Fibroblast of mammary gland (primary cell): ENCODE measurements around the gene KAT14.
A peak's percentile ranks its signal among the peaks of the same experiment; 100 is the strongest.
"Not testable (repeated sequence)": the region's sequence is repeated elsewhere in the genome, so short reads cannot be mapped to it uniquely, and the experiment has no call there.

Source experiments
- DNase-seq: peaks from one replicate; pipeline ENCODE4 v3.0.0-alpha.2; 2010; ENCODE audit warnings: low read depth
- H3K4me3 ChIP-seq: 2 replicates; pipeline ENCODE4 v1.5.1; 2011; ENCODE audit warnings: low read depth, mild to moderate bottlenecking, low read length, moderate library complexity; ENCODE audit not compliant: control insufficient read depth
- TF ChIP-seq, protein P1 (sequence below): conservative IDR thresholded peaks from 2 replicates; pipeline ENCODE4 v1.5.1; 2011; ENCODE audit warnings: low read depth, low read length, inconsistent platforms; ENCODE audit not compliant: control insufficient read depth, insufficient read depth

Gene KAT14

DNA sequence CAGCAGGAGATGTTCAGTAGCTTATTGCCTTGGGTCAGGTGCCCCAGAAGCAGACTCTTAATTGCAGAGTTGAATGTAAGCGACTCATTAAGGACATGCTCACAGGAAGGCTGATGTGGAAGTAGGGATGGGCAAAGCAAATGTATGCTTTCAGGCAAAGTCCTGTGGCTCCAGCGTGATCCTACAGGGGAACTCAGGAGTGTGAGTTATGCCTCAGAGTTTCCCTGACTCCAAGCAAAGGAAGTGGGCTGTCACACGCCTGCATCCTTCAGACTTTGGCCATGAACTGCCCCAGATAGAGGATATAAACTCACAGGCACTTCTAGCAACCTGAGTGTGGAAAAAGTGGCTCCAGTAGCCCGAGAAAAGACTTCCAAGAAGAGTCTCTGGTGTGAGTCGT lies 85.7 kb downstream of the KAT14 start:
- no peak overlapping the region for H3K4me3 ChIP-seq
- DNase-seq: no peak
- TF ChIP-seq, protein P1, sequence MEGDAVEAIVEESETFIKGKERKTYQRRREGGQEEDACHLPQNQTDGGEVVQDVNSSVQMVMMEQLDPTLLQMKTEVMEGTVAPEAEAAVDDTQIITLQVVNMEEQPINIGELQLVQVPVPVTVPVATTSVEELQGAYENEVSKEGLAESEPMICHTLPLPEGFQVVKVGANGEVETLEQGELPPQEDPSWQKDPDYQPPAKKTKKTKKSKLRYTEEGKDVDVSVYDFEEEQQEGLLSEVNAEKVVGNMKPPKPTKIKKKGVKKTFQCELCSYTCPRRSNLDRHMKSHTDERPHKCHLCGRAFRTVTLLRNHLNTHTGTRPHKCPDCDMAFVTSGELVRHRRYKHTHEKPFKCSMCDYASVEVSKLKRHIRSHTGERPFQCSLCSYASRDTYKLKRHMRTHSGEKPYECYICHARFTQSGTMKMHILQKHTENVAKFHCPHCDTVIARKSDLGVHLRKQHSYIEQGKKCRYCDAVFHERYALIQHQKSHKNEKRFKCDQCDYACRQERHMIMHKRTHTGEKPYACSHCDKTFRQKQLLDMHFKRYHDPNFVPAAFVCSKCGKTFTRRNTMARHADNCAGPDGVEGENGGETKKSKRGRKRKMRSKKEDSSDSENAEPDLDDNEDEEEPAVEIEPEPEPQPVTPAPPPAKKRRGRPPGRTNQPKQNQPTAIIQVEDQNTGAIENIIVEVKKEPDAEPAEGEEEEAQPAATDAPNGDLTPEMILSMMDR: no peak

DNA sequence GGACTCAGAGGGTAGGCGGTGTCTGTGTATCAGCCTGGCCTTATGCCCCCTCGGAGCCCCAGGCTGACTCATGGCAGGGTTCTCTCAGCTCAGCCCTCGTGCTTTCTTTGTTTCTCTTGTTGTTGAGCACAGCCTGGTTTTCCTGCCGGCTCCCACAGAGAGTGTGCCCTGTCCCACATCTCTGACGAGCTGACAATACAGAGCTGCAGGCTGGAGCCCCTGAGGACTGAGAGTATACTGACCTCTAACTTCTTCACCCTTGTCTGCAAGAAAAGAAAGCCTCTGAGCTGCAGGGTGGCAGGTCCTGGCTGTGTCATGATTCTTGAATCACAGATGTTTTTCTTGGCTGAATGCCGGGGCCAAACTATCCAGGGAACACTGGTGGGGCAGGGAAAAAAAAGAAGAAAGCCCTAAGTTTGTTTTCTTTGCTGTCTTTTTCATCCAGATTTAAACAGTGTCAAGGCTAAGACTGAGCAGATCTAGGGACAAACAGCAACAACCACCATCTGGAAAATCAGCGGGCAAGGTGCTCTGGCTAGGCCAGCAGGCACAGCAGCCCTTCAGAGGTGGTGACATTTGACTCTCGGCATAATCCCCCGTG lies 87.4 kb downstream of the KAT14 start:
- TF ChIP-seq, protein P1: no peak
- peak; percentile 79 for DNase-seq
- peak overlapping the region; percentile 13 for H3K4me3 ChIP-seq

DNA sequence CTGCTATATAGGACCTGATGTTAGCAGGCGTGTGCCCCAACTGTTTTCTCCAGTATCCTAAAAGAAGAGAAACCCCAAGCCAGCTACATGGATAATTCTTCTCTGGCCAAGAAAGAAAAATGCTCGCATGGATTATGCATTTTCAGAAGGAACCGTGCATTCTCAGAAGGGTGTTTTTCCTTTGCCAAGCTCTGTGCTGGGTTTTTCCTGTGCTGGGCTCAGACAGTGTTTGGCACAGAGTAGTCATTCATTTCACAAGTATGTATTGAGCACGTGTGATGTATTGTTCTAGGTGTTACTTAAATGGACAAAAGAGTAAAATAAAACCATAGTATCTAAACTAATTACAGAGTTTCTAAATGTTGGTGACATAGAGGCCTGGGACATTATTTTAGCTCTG lies 88.0 kb downstream of the KAT14 start:
- TF ChIP-seq, protein P1: no peak
- H3K4me3 ChIP-seq: no peak overlapping the region

DNA sequence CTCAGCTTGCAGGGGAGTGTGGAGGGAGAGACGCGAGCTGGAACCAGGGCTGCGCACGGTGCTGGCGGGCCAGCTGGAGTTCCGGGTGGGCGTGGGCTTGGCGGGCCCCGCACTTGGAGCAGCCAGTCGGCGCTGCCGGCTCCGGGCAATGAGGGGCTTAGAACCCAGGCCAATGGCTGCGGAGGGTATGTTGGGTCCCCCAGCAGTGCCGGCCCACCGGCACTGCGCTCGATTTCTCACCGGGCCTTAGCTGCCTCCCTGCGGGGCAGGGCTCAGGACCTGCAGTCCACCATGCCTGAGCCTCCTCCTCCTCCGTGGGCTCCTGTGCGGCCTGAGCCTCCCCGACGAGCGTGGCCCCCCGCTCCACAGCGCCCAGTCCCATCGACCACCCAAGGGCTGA lies 89.1 kb downstream of the KAT14 start:
- DNase-seq, H3K4me3 ChIP-seq: not testable (repeated sequence)

More for the DNA sequence above, 88.0 kb downstream of the KAT14 start:
- DNase-seq: peak; percentile 9

DNA sequence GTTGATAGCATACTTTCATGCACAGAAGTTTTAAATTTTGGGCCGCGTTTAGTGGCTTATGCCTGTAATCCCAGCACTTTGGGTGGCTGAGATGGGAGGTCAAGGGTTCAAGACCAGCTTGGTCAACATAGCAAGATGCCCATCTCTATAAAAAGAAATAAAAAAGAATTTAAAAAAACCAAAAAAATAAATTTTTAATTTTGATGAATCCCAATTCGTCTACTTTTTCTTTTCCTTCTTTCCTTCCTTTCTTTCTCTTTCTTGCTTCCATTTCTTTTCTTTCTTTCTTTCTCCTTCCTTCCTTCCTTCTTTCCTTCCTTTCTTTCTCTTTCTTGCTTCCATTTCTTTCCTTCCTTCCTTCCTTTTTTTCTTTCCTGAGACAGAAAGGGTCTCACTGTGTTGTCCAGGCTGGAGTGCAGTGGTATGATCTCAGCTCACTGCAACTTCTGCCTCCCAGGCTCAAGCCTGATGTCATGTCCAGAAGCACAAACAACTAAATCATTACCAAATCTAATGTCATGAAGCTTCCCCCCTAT lies 95.8 kb downstream of the KAT14 start:
- no peak overlapping the region for H3K4me3 ChIP-seq
- no peak for DNase-seq
- TF ChIP-seq, protein P1: no peak
